IPS-18c (cell line): ENCODE data around the gene MOSMO.
"Not testable (repeated sequence)": the region's sequence is repeated elsewhere in the genome, so short reads cannot be mapped to it uniquely, and the experiment has no call there.

ENCODE experiments used
- H3K4me3 ChIP-seq: 2 replicates; pipeline ENCODE4 v1.7.0; 2013; ENCODE audit warnings: low read depth, mild to moderate bottlenecking, low read length, moderate library complexity; ENCODE audit not compliant: insufficient read depth
- H3K9me3 ChIP-seq: one replicate; pipeline ENCODE4 v1.6.1; 2013; ENCODE audit warnings: mild to moderate bottlenecking, low read length, moderate library complexity; ENCODE audit not compliant: control insufficient read depth, insufficient read depth

MOSMO gene

DNA sequence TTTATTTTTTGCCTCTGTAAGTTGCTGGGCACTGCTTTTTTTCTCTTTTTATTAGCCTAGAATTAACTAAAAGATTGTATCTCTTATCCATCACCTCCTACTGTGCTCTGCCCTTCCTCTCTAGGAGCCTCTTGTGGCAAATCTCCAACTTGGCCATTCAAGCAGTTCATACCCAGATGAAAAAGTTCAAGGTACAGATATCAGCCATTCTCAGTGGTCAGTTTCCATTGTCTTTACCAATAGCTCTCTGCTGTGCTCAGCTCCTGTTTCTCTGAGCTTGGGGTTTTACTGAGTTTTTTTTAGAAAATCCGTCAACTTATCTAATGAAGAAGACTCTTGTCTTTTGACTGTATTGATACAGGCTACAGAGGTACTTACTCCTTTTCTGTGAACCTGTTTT, 15.6 kb downstream of the MOSMO start:
- Histone ChIP-seq H3K9me3 (no peaks in the 10 kb centered on the region), H3K4me3 (no peak overlapping the region)

DNA sequence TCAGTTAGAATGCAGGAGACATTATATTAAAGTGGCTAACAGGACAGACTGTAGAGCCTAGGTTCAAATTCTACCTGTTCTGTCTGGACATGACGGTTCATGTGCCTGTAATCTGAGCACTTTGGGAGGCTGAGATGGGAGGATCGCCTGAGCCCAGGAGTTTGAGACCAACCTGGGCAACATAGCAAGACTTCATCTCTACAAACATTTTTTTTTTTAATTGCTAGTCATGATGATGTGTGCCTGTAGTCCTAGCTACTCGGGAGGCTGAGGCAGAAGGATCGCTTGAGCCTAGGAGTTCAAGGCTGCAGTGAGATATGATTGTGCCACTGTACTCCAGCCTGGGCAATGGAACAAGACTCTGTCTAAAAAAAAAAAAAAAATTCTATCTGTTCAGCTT, 16.9 kb downstream of the MOSMO start:
- H3K9me3 ChIP-seq, H3K4me3 ChIP-seq: not testable (repeated sequence)

DNA sequence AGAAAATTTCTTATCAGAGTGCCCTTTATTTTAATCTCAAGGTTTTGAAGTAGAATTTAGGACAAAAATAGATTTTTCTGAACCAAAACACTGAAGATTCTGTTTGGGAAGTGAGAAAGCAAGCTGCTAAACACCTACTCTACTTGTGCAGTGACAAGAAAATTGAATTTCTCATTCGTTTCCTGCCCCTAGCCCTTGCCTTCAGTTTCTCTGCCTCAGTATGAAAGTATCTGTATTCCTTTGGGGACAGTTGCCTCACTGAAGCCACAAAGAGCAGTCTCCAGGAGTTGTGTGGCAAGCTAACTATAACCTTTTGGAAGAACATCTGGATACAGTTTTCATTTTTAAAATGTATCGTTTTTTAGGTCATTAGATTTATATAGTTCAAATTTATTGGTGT, 19.7 kb downstream of the MOSMO start:
- Histone ChIP-seq H3K4me3 (no peak overlapping the region), H3K9me3 (no peaks in the 10 kb centered on the region)

DNA sequence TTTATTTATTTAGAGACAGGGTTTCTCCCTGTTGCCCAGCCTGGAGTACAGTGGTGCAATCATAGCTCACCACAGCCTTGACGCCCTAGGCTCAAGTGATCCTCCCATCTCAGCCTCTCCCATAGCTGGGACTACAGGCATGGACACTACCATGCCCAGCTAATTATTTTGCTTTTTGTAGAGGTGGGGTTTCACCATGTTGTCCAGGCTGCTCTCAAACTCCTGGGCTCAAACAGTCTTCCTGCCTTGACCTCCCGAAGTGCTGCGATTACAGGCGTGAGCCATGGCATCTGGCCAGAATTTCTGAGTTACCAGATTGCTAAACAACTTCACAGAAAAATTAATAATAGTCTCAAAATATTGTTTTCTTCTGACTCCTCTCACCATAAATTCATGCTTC, 21.7 kb downstream of the MOSMO start:
- Histone ChIP-seq H3K4me3 (no peak overlapping the region), H3K9me3 (no peaks in the 10 kb centered on the region)

DNA sequence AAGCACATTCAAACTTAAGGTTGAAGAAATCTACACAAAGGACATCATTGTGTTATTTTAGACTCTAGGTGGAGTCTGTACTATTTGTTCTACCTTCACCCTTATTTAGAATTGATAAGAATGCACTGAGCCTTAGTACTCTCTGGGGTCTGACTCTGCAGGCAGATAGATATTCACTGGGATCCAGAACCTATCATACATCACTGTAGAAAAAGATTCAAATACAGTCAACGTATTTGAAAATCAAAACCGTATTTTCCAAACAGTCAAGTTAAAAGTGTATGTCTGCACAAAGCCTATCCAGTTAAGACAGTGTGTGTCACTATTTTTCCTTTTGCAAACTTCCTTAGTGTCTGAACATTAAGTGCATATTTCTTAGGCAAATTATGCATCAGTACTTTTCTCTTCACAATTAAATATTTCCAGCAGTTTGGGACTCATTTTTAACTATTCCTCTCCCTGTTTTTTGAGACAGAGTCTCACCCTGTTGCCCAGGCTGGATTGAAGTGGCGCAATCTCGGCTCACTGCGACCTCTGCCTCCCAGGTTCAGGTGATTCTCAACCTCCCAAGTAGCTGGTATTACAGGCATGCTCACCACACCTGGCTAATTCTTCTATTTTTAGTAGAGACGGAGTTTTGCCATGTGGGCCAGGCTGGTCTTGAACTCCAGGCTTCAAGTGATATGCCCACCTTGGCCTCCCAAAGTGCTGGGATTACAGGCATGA, 22.3 kb downstream of the MOSMO start:
- H3K9me3 ChIP-seq = no peaks in the 10 kb centered on the region
- no peak overlapping the region for H3K4me3 ChIP-seq

DNA sequence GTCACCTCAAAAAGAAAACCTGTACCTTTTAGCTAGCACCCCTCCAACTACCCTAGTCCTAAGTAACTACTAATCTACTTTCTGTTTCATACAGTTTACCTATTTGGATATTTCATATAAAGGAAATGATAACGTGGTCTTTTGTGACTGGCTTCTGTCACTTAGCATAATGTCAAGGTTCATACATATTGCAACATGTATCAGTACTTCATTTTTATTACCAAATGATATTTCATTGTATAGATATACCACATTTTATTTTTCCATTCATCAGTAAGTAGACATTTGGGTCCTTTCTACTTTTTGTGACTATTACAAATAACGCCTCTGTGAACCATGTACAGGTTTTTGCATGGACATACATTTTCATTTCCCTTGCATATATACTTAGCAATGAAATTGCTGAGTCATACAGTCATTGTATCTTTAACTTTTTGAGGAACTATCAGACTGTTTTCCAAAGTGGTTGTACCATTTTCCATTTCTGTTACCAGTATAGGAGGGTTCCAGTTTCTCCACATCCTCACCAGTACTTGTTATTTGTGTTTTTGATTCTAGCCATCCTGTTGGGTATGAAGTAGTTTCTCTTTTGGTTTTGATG, 23.7 kb downstream of the MOSMO start:
- no peak overlapping the region for H3K4me3 ChIP-seq
- H3K9me3 ChIP-seq = no peaks in the 10 kb centered on the region

DNA sequence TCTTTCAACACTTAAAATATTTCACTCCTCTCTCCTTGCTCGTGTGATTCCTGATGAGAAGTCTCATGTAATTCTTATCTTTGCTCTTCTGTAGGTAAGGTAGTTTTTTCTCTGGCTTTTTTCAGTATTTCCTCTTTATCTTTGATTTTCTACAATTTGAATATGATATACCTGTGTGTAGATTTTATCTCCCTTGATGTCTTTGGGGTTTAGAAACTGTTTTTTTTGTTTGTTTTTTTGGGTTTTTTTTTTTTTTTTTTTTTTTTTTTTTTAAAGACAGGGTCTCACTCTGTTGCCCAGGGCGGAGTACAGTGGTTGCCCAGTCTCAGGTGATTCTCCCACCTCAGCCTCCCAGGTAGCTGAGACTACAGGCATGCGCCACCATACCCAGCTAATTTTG, 26.6 kb downstream of the MOSMO start:
- no peak overlapping the region for H3K4me3 ChIP-seq
- peaks cover 2% of the 10 kb centered on the region for H3K9me3 ChIP-seq

DNA sequence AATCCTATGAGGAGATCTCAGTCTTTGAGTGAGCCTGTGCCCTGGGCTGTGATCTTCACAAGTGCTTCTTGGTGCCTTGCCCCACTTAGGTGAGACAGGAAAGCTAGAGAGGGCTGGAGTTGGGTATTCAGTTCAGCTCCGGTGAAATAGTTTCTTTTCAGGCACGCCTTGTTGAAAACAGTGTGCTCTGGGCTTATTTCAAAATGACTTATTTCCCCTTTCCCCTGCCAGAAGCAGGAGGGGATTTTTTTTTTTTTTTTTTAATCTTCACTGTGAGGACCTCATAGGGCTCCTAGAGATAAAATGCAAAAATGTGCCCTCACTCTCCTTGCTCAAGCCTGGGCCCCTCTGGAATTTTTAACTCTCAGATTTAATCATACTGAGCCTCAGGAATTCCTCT, 27.2 kb downstream of the MOSMO start:
- H3K9me3 ChIP-seq = peaks cover 2% of the 10 kb centered on the region
- no peak overlapping the region for H3K4me3 ChIP-seq

DNA sequence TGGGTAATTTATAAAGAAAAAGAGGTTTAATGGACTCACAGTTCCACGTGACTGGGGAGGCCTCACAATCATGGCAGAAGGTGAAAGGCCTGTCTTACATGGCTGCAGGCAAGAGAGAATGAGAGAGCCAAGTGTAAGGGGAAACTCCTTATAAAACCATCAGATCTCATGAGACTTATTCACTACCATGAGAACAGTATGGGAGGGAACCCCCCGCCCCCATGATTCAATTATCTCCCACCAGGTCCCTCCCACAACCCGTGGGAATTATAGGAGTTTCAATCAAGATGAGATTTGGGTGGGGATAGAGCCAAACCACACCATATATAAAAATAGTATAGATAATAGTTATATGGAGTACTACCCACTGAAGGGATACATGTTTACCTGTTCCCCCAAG, 36.0 kb downstream of the MOSMO start:
- not testable (repeated sequence) for H3K4me3 ChIP-seq

DNA sequence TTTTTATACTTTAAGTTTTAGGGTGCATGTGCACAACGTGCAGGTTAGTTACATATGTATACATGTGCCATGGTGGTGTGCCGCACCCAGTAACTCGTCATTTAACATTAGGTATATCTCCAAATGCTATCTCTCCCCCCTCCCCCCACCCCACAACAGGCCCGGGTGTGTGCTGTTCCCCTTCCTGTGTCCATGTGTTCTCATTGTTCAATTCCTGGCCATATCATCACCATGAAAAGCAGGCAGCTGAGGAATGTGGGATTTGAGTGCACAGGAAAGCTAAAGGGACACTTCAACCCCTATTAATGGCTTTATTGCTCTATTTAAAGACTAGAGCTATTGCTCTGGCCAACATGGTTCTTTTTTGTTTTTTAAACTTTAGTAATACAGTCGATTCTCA, 38.0 kb downstream of the MOSMO start:
- H3K9me3 ChIP-seq, H3K4me3 ChIP-seq: not testable (repeated sequence)

More for the DNA sequence above, 36.0 kb downstream of the MOSMO start:
- not testable (repeated sequence) for H3K9me3 ChIP-seq

DNA sequence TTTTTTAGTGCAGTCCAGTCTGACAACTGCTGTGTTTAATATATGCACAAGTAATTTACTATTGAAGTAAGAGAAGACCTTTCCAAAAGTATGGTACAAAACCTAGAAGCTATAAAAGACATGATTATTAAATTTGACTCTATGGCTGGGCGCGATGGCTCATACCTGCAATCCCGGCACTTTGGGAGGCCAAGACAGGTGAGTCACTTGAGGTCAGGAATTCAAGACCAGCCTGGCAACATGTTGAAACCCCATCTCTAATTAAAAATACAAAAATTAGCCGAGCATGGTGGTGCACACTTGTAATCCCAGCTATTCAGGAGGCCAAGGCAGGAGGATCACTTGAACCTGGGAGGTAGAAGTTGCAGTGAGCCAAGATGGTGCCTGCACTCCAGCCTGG, 43.1 kb downstream of the MOSMO start:
- no peak overlapping the region for H3K4me3 ChIP-seq
- no peaks in the 10 kb centered on the region for H3K9me3 ChIP-seq

DNA sequence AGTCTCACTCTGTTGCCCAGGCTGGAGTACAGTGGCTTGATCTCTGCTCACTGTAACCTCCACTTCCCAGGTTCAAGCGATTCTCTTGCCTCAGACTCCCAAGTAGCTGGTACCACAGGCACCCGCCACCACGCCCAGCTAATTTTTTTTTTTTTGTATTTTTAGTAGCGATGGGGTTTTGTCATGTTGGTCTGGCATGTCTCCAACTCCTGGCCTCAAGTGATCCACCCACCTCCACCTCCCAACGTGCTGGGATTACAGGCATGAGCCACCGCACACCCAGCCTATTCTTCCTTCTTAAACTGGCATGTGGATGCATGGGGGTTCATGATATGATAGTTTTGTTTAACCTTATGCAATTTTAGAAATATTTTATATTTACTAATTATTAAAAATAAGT, 45.1 kb downstream of the MOSMO start:
- Histone ChIP-seq H3K4me3 (no peak overlapping the region), H3K9me3 (no peaks in the 10 kb centered on the region)

DNA sequence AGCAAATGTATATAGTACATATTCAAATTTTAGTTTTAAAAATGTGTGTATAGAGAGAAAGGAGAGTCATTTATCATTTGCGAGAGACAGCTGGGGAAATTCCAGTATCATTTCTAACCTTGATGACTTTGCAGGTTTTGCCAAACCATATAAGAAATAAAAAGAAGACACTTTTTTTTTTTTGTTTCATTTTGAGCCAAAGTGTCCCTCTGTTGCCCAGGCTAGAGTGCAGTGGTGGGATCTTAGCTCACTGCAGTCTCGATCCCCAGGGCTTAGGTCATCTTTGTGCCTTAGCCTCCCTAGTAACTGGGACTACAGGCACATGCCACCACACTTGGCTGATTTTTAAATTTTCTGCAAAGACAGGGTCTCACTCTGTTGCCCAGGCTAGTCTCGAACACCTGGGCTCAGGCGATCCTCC, 46.0 kb downstream of the MOSMO start:
- no peak overlapping the region for H3K4me3 ChIP-seq
- H3K9me3 ChIP-seq = no peaks in the 10 kb centered on the region

DNA sequence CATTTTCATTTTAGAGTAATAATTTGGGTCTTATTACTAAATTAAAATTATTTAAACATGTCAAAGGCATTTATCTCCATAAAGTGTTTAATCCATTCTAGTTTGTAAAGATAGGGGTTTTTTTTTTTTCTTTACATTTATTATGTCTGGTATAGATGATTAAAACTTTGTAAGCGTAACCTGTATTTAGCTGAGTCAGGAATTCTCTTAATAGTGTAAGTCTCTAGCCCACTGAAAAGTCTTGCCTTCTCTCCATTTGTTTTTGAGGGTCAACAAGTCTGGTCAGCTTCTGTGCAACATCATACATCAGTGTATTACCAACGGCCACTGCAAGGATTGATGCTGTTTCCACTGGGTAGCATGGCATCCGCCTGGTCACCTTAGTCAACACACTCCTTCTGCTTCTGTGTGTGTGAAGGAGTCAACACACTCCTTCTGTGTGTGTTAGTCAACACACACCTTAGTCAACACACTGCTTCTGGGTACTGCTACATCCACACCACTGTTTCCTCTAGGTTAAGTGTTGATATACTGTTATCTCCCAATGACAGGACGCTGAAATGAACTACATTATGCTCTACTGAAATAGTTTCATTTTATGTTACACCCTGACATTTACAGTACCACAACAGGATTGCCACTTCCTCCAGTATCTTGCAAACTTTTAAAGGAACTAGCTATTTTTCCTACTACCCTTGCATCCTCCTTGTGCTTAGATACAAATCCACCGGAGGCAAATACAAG, 47.1 kb downstream of the MOSMO start:
- H3K9me3 ChIP-seq = no peaks in the 10 kb centered on the region
- no peak overlapping the region for H3K4me3 ChIP-seq

DNA sequence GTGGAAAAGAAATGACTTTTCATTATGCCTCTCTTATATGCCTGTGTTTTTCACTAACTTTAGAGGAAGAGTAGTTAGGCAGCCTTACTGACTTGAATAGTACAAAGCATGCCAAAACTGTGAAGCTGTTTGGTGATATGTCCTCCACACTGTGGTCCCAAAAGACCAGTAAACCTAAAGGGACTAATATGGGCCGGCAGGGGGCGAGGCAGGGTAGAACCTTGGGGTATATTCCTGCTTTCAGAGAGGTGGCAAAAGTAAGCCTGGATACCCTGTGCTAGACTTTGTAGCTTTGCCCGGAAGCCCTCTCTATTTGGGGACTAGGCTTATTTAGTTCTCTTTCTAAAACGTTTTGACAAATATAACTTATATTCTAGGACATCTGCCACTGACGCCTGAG, 48.0 kb downstream of the MOSMO start:
- no peaks in the 10 kb centered on the region for H3K9me3 ChIP-seq
- H3K4me3 ChIP-seq = no peak overlapping the region

DNA sequence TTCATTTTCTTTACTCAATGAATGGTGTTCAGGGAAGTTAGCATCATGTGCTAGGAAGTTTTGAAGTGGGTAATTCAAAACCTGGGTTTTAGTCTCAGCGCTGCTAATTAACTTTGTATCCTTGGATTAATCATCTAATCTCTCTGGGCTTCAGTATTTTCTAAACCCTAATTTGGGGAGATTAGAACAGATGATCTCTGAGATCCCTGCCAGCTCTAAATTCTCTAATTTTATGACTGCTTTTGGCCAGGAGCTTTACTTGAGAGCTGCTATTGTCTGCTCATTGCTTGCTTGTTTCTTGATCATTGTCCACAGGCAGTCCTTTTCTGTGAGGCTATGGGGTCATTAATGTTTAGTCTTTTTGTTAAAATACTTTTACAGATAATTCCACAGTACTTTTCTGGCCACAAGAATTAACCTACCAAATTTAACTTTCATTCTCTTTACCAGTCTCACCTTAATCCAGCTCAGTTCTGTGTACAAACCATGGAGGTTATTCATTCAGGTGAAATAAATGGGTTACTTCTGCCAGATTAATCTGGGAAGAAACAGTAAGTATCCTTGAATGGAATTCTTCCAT, 56.1 kb downstream of the MOSMO start:
- H3K4me3 ChIP-seq = no peak overlapping the region
- no peaks in the 10 kb centered on the region for H3K9me3 ChIP-seq

DNA sequence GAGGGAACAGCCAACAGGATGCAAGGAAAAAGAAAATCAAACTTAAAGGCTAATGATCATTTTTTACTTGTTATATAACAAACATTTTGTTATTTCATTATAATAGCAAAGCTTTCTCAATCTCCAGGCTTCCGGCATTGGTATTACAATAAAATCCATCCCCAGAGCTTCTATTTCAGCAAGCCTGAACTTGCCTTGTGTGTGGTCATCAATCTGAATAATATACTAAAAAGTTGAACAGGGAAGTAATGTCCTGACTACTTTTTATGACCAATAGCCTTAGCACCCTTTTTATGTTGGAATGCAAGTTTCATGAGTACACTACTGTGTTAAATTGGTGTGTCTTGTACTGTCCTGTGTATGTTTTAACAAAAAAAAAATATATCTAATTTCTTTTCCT, 57.3 kb downstream of the MOSMO start:
- Histone ChIP-seq H3K4me3 (no peak overlapping the region), H3K9me3 (no peaks in the 10 kb centered on the region)
